CD4-positive, alpha-beta T cell treated with Interleukin-12 subunit alpha and Interleukin-12 subunit beta, for 1 hour (primary cell): ENCODE results near the gene TBC1D22A.

Experiments used
- DNase-seq: peaks from one replicate; pipeline ENCODE4 v3.0.0-alpha.2; 2020

The TBC1D22A gene

DNA sequence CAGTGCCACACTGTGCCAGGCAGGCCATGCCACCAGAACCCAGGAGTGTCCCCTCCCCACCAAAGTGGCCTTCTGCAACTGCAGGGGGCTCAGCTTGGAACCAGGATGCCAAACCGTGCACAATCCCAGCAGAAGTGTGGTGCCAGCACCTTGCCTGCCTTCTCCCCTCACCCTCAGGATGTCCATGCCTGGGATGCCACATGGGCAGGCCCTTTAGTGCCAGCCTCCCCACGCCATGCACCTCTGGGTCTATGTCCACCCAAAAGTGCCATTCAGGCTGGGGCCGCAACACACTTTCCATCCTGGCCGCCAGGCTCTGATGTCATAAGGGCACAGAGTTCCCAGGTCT is 8.7 kb upstream of the TBC1D22A start:
- DNase-seq: no peak

DNA sequence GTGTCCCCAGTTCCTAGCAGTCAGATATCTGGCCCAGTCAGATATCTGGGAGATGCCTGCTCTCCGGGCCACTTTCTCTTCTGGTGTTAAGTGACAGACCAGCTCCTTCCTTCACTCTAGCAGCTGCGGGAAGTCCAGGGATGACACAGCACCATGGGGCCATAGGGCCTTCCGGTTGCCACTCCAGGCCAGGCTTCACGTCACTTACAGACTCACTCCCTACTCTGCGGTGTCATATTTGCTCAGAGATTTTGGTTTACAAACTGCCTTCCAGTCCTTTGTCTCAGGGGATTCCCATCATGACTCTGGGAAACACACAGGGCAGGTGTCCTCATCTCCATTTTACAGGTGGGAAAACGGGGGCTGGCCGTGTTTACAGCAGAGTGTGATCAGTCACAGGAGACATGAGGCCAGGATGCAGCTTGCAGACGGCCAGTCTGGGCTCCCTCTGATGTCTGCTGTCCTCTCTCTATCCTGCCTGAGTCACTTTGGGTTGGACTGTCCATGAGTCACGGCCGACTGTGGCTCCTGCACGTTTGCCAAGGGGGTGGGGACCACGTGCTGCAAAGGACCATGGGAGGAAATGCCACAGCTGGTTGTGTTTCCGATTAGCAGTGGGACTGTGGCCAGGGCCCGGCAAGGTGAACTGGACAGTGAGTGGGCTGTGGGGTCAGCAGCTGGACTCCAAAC is 8.2 kb upstream of the TBC1D22A start:
- no peak for DNase-seq

DNA sequence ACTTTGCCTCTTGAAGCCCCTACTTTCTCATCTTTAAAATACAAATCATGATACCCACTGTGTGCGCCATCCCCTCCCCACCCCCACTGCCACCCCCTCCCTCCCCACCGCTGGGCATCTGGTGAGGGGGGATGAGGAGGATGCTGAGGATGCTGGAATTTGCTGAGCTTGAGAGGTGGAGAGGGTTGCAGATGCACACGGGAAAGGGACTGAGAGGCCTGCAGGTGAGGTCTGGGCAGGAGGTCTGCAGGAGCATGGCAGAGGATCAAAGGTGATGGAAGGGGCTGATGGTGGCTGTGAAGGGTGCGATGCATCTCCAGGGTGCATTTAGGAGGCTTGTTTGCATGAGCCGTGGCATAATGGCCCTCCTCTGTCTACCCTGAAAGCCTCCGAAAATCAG is 7.6 kb upstream of the TBC1D22A start:
- no peak for DNase-seq

GRCh38 chr22:46755525-46755924 is 6.9 kb upstream of the TBC1D22A start:
- DNase-seq: no peak

DNA sequence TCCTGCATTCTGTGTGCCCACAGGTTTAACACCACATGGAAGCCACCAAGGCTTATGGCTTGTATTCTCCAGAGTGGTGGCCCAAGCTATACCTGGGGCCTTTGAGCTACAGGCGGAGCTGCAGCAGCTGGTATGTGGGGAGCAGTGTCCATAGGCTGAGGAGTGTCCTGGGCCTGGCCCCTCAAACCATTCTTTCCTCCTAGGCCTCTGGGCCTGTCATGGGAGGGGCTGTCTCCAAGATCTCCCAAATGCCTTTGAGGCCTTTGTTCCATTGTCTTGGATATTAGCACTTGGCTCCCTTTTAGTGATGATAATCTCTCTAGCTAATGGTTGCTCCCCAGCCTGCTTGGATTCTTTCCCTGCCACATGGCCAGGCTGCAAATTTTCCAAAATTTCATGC is 6.4 kb upstream of the TBC1D22A start:
- no peak for DNase-seq

GRCh38 chr22:46757104-46757503 is 5.3 kb upstream of the TBC1D22A start:
- no peak for DNase-seq

DNA sequence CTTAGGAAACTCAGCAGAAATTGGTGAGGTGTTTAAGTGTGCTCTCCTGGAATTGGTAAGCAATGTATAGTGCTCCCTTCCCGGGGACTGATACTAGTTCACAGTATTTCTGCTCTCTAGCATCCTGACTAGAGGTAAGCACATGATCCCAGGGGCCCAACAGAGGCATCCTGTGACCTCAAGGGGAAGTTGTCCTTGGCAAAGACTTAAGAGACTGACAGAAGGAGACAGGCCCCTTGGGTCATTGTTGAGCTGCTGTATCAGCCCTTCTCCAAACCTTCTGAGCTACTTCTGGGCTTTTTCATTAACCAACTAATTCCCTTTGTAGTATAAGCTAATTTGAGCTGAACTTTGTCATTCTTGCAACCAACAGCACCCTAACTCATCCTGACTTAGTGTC is 4.3 kb upstream of the TBC1D22A start:
- no peak for DNase-seq

- peak; percentile 70 for DNase-seq
Measured at GRCh38 chr22:46758867-46759290, 3.6 kb upstream of the TBC1D22A start.

GRCh38 chr22:46761017-46761416 is 1.4 kb upstream of the TBC1D22A start:
- no peak for DNase-seq

GRCh38 chr22:46761539-46762237 is 762 bp upstream of the TBC1D22A start:
- DNase-seq: no peak

DNA sequence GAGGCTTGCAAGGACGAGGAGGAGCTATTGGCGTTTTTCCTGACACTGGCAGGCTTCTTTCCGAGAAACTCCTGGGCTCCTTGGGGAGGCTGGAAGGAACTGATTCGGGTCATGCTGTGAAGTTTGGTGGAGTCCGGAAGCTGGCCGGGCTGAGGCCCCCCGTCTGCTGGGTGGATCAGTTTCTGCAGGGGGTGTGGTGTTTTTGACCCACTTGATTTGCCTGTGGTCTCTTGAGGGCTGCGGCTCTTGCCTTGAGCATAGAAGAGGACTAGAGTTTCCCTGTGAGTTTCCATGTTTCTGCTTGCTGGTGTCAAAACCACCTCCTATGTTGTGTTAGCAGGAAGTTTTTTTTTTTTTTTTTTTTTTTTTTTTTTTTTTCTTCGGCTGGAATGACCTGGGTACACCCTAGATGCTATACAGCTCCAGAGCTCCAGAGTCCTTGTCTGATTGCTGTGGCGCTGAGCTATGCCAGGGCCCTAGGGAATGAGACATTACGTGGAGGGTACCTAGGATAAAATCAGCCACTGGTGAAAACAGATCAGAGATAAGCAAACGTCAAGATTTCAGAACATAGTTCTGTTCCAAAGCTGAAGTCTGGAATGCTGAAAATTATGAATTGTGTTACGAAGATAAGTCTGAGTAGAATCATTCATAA is 728 bp downstream of the TBC1D22A start:
- peak; percentile 58 for DNase-seq

GRCh38 chr22:46764140-46764680 is 1.8 kb downstream of the TBC1D22A start:
- DNase-seq: no peak

DNA sequence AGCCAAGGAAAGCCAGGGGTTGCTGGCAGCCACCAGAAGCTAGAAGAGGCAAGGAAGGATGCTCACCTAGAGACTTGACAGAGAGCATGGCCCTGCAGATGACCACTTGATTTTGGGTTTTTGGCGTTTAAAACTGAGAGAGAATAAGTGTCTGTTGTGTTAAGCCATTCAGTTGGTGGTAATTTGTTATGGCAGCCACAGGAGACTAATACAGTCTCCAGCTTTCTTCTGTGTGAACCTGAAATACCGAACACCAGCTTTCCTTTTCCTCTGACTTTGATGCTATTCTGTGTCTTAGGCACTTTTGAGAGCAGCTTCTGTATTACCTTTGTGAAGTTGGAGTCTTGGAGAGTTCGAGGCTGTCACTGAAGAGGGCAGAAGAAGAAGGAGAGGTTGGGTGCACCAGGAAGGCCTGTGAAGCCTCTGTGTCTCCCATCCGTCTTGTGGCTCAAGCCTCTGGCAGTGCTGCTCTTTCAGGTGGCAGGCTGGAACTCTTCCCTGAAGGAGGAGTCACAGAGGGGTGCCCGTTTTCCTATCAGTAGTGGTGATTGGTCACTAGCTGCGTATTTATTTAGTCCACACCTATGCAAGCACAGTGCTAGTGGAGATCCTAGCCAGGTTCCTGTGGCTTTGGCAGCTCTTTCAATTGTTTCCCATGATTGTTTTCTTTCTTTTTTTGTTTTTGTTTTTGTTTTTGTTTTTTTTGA is 2.5 kb downstream of the TBC1D22A start:
- DNase-seq: no peak

GRCh38 chr22:46766611-46767010 is 4.2 kb downstream of the TBC1D22A start:
- no peak for DNase-seq

DNA sequence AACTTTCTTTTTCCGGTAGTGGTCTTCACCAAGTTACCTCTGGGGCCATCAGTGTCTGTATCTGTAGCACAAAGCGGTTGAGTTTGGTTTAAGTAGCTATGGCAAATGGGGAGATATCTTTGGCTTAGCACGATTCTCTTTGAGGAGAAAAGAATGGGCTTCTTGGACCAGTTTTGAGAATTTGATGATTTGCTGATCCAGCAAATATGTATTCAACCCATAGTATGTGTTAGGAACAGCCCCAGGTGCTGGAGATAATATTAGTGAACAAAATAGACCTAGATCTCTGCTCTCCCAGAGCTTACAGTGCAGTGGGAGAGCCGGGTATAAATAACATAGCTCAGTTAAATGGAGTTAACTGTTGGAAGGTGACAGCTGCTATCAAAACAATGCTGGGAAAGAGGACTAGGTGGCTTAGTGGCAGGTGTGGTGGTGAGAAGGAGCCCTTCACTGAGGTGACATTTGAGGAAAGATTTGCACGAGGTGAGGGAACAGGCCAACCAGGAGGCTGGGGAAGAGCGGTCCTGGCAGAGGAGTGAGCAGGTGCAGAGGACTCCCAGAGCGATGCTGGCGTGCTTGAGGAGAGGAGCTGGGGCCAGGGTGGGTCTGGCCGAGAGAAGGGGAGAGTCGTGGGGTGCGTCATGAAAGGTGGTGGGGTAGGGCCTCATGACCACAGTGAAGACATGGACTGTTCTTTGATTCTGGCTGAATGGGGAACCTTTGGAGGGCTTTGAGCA is 5.0 kb downstream of the TBC1D22A start:
- no peak for DNase-seq

DNA sequence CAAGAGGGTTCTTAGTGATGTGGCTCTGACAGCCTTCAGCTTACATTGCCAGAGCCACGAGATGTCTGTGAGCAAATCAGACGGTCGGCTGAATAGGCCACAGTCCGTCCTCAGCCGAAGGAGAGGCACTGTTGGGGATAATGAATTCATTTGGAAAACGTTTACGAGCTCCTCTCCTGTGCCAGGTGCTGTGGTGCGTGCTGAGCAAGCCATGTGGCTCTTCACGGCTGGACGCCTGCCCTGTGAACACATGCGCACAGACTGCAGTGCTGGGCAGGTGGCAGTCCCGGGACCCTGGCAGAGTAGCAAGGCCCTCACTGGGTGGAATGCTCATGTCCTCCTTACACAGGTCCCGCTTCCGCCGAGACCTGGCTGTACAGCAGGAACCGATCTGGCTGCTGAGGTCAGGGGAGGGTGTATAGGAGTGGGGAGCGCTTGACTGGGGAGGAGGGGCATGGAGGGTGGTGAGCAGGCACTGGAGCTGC is 6.8 kb downstream of the TBC1D22A start:
- no peak for DNase-seq

DNA sequence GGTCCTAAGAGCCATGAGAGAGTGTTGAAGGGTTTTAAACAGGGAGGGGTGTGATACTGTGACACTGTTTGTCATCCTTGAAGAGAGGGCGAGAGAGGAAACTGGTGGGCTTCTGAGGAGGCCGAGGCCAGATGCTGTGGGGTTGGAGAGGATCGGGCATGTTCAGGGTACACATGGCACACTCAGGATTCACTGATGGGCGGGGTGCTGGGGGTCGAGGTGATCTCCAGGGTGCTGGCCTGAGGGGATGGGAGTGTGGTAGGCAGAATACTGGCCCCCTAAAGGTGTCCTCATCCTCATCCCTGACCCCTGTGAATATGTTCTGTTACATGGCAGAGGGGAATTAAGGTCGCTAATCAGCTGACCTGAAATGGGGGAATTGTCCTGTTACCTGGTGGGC is 7.3 kb downstream of the TBC1D22A start:
- no peak for DNase-seq

GRCh38 chr22:46770151-46770641 is 7.7 kb downstream of the TBC1D22A start:
- no peak for DNase-seq

- DNase-seq: peak; percentile 33
Measured at GRCh38 chr22:46770726-46771125, 8.3 kb downstream of the TBC1D22A start.

DNA sequence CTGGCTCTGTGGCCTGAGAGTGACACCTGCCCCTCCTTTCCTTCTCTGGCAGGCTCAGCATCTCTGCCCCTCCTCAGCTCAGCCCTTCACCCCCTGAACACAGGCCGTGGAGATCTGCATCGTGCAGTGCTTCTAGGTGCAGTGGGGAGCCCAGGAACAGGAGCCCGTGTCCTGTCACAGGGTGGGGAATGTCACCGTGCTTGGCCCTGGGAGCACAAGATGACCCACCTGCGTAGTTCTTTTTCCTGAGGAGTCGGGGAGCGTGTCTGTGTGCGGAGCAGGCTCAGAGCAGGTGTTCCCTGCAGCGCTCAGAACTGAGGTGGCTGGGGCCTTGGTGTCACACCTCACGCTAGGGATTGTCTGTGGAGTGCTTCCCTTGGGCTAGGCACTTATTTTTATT is 10.6 kb downstream of the TBC1D22A start:
- DNase-seq: no peak

- no peak for DNase-seq
Measured at GRCh38 chr22:46774253-46774979, 12.0 kb downstream of the TBC1D22A start.
